GM12878 (cell line): ENCODE measurements around the gene FBXL7. TPM values are rescaled to one million over a fixed set of nuclear protein-coding genes. Genes with fewer than 3 reads are reported as not detected.

Experiments used
- ATAC-seq: fragments of 200-7000 bp; cut with Tn5 transposase; 3 replicates; pipeline ENCODE4 v1.9.1; 2020; ENCODE audit warnings: mild to moderate bottlenecking, moderate library complexity
- BruUV-seq: library from RNA; stranded (reverse); fragments of 400-500 nt; replicated peaks from 2 replicates; lab custom pipeline; 2021; lab: Mats Ljungman, UMichigan
- CTCF ChIA-PET: fragments of 300-600 bp; sonication (Branson Sonifier 250); formaldehyde crosslinking; extraction: SDS; loops from one replicate; lab custom pipeline; 2021; ENCODE audit warnings: inconsistent platforms; lab: Yijun Ruan, JAX
- POLR2A ChIA-PET: fragments of 350-600 bp; formaldehyde crosslinking; extraction: SDS; loops from one replicate; lab custom pipeline; 2021; ENCODE audit warnings: inconsistent platforms; lab: Charles Lee
- RAD21 ChIA-PET: fragments of 300-600 bp; sonication (Branson Sonifier 250); formaldehyde crosslinking; loops from one replicate; lab custom pipeline; 2023; ENCODE audit warnings: antibody characterized with exemption; ENCODE audit not compliant: unreplicated experiment; lab: Charles Lee
- SMC1A ChIA-PET: fragments of 300-600 bp; sonication (Branson Sonifier 250); formaldehyde crosslinking; loops from one replicate; lab custom pipeline; 2023; ENCODE audit not compliant: unreplicated experiment, uncharacterized antibody; lab: Charles Lee
- DNase-seq: peaks from one replicate; pipeline ENCODE4 v3.0.0-alpha.2; 2011; ENCODE audit warnings: low read depth, low spot score
- FAIRE-seq: peaks from 3 replicates; lab custom pipeline; 2011; peaks lifted over from hg19 to GRCh38; lab: Jason Lieb, UNC
- H2AFZ ChIP-seq: 2 replicates; pipeline ENCODE4 v1.6.0; 2011; ENCODE audit warnings: low read depth, low read length, control low read depth; ENCODE audit not compliant: control insufficient read depth
- H3K27ac ChIP-seq: 2 replicates; pipeline ENCODE4 v1.5.1; 2011; ENCODE audit warnings: control low read depth; ENCODE audit not compliant: control insufficient read depth, insufficient read depth
- H3K27me3 ChIP-seq, 2 experiments: replicated peaks in 1 of 2; 2 replicates each; pipeline versions ENCODE4 v1.6.0 to v1.6.1; 2011; ENCODE audit warnings: low read length in 1 of 2; ENCODE audit not compliant: control insufficient read depth in 2 of 2, insufficient read depth in 2 of 2
- H3K36me3 ChIP-seq, 2 experiments: 2 replicates each; pipeline ENCODE4 v1.5.1; 2011; ENCODE audit warnings: low read length in 1 of 2; ENCODE audit not compliant: control insufficient read depth in 2 of 2, insufficient read depth in 2 of 2
- H3K4me1 ChIP-seq: 2 replicates; pipeline ENCODE4 v1.6.1; 2011; ENCODE audit warnings: mild to moderate bottlenecking, low read length, moderate library complexity, mixed read lengths; ENCODE audit not compliant: control insufficient read depth, insufficient read depth
- H3K4me2 ChIP-seq: 2 replicates; pipeline ENCODE4 v1.6.0; 2011; ENCODE audit warnings: control low read depth; ENCODE audit not compliant: control insufficient read depth, insufficient read depth
- H3K4me3 ChIP-seq: fragments of 200-600 bp; sonication (generic); 2 replicates; pipeline ENCODE4 v1.5.1; 2016
- H3K79me2 ChIP-seq: 2 replicates; pipeline ENCODE4 v1.6.0; 2011; ENCODE audit warnings: low read length; ENCODE audit not compliant: control insufficient read depth, insufficient read depth
- H3K9ac ChIP-seq: 2 replicates; pipeline ENCODE4 v1.8.0; 2011; ENCODE audit warnings: low read length, control low read depth, mixed read lengths; ENCODE audit not compliant: control insufficient read depth, insufficient read depth
- H3K9me3 ChIP-seq: replicated peaks from 3 replicates; pipeline ENCODE4 v1.5.1; 2011; ENCODE audit warnings: mild to moderate bottlenecking, low read length; ENCODE audit not compliant: control insufficient read depth, insufficient read depth
- H4K20me1 ChIP-seq: 2 replicates; pipeline ENCODE4 v1.6.0; 2011; ENCODE audit not compliant: control insufficient read depth, insufficient read depth
- ASH2L ChIP-seq: fragments of 300-600, 200-600 bp; sonication (generic); IDR thresholded peaks from 2 replicates; pipeline ENCODE4 v1.6.1; 2017; ENCODE audit warnings: low read depth, mild to moderate bottlenecking, borderline replicate concordance
- BCL11A ChIP-seq: IDR thresholded peaks from 2 replicates; pipeline ENCODE4 v1.6.1; 2011; ENCODE audit warnings: low read depth, low read length
- CUX1 ChIP-seq: IDR thresholded peaks from 2 replicates; pipeline ENCODE4 v1.6.1; 2012; ENCODE audit warnings: improper control_type of control experiment, low read depth, low read length; ENCODE audit not compliant: insufficient replicate concordance
- IKZF1 ChIP-seq: fragments of 450-650 bp; conservative IDR thresholded peaks from 2 replicates; pipeline ENCODE4 v1.6.1; 2017; ENCODE audit warnings: antibody characterized with exemption, mild to moderate bottlenecking
- KLF5 ChIP-seq: fragments of 450-650 bp; IDR thresholded peaks from 2 replicates; pipeline ENCODE4 v1.6.1; 2014; ENCODE audit warnings: mild to moderate bottlenecking; ENCODE audit not compliant: partially characterized antibody
- MYB ChIP-seq: fragments of 150-350 bp; IDR thresholded peaks from 2 replicates; pipeline ENCODE4 v1.6.1; 2014; ENCODE audit warnings: mild to moderate bottlenecking, low read depth, low read length, borderline replicate concordance
- NR2C2 ChIP-seq: IDR thresholded peaks from 2 replicates; pipeline ENCODE4 v1.6.1; 2011; ENCODE audit warnings: borderline replicate concordance, low read depth; ENCODE audit not compliant: control insufficient read depth, insufficient read length
- POLR2AphosphoS5 ChIP-seq: IDR thresholded peaks from 2 replicates; pipeline ENCODE4 v1.6.1; 2011; ENCODE audit warnings: mild to moderate bottlenecking, low read length, inconsistent platforms
- RUNX3 ChIP-seq: IDR thresholded peaks from 2 replicates; pipeline ENCODE4 v1.6.1; 2012; ENCODE audit warnings: low read length, inconsistent platforms
- SREBF1 ChIP-seq: IDR thresholded peaks from 2 replicates; pipeline ENCODE4 v1.6.1; 2012; ENCODE audit warnings: mild to moderate bottlenecking, low read length
- in situ Hi-C: fragments of 300-500 bp; cut with MboI; formaldehyde crosslinking; loops from 9 replicates; pipeline ENCODE4 v1.14.3; 2018; ENCODE audit warnings: mixed read lengths
- intact Hi-C: fragments of 100-400 bp; cut with micrococcal nuclease; formaldehyde crosslinking; loops from one replicate; pipeline ENCODE4 v1.14.2; 2022; ENCODE audit not compliant: unreplicated experiment
- polyA plus RNA-seq, 11 experiments: library from polyadenylated mRNA; depleted of rRNA in 4 of 11; unstranded in 6 of 11; stranded (reverse) in 5 of 11; fragments of >200 nt; fragmentation: Nextera tagmentation in 4 of 11; fragmentation: Illumina TruSeq in 1 of 11; extraction: Ambion mirVana in 4 of 11; extraction: Trizol in 1 of 11; gene quantifications; 1 replicate in 1 of 11; 2 replicates in 10 of 11; pipeline versions ENCODE4 v1.2.1 to v1.2.3, GENCODE V29; 2011 to 2016; ENCODE audit warnings: inconsistent platforms in 2 of 11, missing spikeins in 2 of 11, low read depth in 1 of 11
- total RNA-seq, 4 experiments: library from RNA; depleted of rRNA in 3 of 4; stranded (reverse); fragments of >200 nt in 3 of 4; fragmentation: Illumina TruSeq in 1 of 4; extraction: Trizol in 1 of 4; gene quantifications; 2 replicates each; pipeline versions ENCODE4 v1.2.1 to v1.2.3, GENCODE V29; 2013 to 2021
- TF ChIP-seq, protein P1 (sequence below): IDR thresholded peaks from 2 replicates; pipeline ENCODE4 v1.6.1; 2012; ENCODE audit warnings: low read depth, low read length, improper control_type of control experiment
- TF ChIP-seq, protein P2 (sequence below): fragments of 150-350 bp; IDR thresholded peaks from 2 replicates; pipeline ENCODE4 v1.6.1; 2014; ENCODE audit warnings: mild to moderate bottlenecking, low read depth, low read length

FBXL7 gene
- total and polyA plus RNA-seq, 10 of the 15 experiments (the other 5 are each of a cell fraction or from before 2014, with no cell fraction given): 0.03 to 0.44 (median 0.16) TPM

- TF ChIP-seq BCL11A (no peak), SREBF1 (no peak), CUX1 (no peak), NR2C2 (no peak), KLF5 (no peak), IKZF1 (no peak), RUNX3 (no peak), POLR2AphosphoS5 (no peak)
- TF ChIP-seq, protein P1, sequence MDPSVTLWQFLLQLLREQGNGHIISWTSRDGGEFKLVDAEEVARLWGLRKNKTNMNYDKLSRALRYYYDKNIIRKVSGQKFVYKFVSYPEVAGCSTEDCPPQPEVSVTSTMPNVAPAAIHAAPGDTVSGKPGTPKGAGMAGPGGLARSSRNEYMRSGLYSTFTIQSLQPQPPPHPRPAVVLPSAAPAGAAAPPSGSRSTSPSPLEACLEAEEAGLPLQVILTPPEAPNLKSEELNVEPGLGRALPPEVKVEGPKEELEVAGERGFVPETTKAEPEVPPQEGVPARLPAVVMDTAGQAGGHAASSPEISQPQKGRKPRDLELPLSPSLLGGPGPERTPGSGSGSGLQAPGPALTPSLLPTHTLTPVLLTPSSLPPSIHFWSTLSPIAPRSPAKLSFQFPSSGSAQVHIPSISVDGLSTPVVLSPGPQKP: no peak
These were observed 127.7 kb downstream of the FBXL7 start (continued) for GRCh38 chr5:15627647-15628046.

GRCh38 chr5:15630441-15630840 is 130.5 kb downstream of the FBXL7 start:
- FAIRE-seq (no peak), DNase-seq (no peak), ATAC-seq (no peak)
- Histone ChIP-seq H4K20me1 (no peaks in the 10 kb centered on the region), H3K27ac (no peak overlapping the region), H3K27me3 (no peaks in the 10 kb centered on the region), H3K4me3 (no peak overlapping the region), H3K9me3 (no peaks in the 10 kb centered on the region), H2AFZ (no peak overlapping the region), H3K4me1 (no peaks in the 10 kb centered on the region), H3K9ac (no peak overlapping the region), H3K4me2 (no peak overlapping the region), H3K36me3 (no peaks in the 10 kb centered on the region), H3K79me2 (no peaks in the 10 kb centered on the region)
- ChIA-PET SMC1A (interaction anchor here (0.7 kb wide), 1 partner anchor 905 kb away, joined by 4 read pairs; no protein-coding TSS in a partner anchor), CTCF (no interaction called here), POLR2A (no interaction called here), RAD21 (no interaction called here)
- no TSS peak for BruUV-seq
- intact Hi-C loops (no loop called here), in situ Hi-C loops (no loop called here)
- no peak for TF ChIP-seq MYB
- no peak for TF ChIP-seq ASH2L
- TF ChIP-seq, protein P2, sequence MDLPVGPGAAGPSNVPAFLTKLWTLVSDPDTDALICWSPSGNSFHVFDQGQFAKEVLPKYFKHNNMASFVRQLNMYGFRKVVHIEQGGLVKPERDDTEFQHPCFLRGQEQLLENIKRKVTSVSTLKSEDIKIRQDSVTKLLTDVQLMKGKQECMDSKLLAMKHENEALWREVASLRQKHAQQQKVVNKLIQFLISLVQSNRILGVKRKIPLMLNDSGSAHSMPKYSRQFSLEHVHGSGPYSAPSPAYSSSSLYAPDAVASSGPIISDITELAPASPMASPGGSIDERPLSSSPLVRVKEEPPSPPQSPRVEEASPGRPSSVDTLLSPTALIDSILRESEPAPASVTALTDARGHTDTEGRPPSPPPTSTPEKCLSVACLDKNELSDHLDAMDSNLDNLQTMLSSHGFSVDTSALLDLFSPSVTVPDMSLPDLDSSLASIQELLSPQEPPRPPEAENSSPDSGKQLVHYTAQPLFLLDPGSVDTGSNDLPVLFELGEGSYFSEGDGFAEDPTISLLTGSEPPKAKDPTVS: no peak
